ENCODE measurements around the gene PRKCB. TPM values are rescaled to one million over a fixed set of nuclear protein-coding genes. Genes with fewer than 3 reads are reported as not detected.

Gene PRKCB
- total and polyA plus RNA-seq, 2 experiments from 2014 or later: 3.7 to 16.4 TPM

DNA sequence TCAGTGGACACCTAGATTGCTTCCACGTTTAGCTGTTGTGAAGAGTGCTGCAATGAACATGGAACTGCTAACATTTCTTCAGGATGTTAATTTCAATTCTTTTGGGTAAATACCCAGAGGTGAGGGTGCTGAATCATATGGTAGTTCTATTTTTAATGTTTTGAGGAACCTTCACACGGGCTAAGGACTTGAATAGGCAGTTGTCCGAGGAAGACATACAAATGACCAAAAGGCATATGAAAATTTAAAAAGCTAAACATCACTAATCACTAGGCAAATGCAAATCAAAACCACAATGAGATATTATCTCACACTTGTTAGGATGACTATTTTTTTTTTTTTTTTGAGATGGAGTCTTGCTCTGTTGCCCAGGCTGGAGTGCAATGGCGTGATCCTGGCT lies 173.3 kb downstream of the PRKCB start:
- H3K4me3 ChIP-seq: no peak overlapping the region
- no peaks in the 10 kb centered on the region for H3K4me1 ChIP-seq (ENCODE audit: insufficient read depth)
- no peaks in the 10 kb centered on the region for H3K79me2 ChIP-seq (replicated peaks; ENCODE audit: insufficient read depth)
- H3K27ac Mint-ChIP-seq: no peak overlapping the region
- H3K9me3 Mint-ChIP-seq: no peaks in the 10 kb centered on the region
- no peak overlapping the region for H3K27ac ChIP-seq (ENCODE audit: low read depth)
- no peaks in the 10 kb centered on the region for H3F3A ChIP-seq (replicated peaks; ENCODE audit: low read depth)
- H3K36me3 Mint-ChIP-seq (ENCODE audit: low read depth): no peaks in the 10 kb centered on the region
- H3K9me2 ChIP-seq (ENCODE audit: insufficient read depth): no peaks in the 10 kb centered on the region
- TF ChIP-seq JUNB (IDR thresholded peaks at IDR 0.05; ENCODE audit: unreplicated experiment): no peak
- no peak for TF ChIP-seq POLR2AphosphoS5 (IDR thresholded peaks at IDR 0.05; ENCODE audit: low read depth)
- TF ChIP-seq EZH2phosphoT487 (IDR thresholded peaks at IDR 0.05; ENCODE audit: unreplicated experiment): no peak
- no peak for TF ChIP-seq CTCF (conservative IDR thresholded peaks at IDR 0.05; ENCODE audit: low read depth in 2 of 2)
- TF ChIP-seq, protein P1, sequence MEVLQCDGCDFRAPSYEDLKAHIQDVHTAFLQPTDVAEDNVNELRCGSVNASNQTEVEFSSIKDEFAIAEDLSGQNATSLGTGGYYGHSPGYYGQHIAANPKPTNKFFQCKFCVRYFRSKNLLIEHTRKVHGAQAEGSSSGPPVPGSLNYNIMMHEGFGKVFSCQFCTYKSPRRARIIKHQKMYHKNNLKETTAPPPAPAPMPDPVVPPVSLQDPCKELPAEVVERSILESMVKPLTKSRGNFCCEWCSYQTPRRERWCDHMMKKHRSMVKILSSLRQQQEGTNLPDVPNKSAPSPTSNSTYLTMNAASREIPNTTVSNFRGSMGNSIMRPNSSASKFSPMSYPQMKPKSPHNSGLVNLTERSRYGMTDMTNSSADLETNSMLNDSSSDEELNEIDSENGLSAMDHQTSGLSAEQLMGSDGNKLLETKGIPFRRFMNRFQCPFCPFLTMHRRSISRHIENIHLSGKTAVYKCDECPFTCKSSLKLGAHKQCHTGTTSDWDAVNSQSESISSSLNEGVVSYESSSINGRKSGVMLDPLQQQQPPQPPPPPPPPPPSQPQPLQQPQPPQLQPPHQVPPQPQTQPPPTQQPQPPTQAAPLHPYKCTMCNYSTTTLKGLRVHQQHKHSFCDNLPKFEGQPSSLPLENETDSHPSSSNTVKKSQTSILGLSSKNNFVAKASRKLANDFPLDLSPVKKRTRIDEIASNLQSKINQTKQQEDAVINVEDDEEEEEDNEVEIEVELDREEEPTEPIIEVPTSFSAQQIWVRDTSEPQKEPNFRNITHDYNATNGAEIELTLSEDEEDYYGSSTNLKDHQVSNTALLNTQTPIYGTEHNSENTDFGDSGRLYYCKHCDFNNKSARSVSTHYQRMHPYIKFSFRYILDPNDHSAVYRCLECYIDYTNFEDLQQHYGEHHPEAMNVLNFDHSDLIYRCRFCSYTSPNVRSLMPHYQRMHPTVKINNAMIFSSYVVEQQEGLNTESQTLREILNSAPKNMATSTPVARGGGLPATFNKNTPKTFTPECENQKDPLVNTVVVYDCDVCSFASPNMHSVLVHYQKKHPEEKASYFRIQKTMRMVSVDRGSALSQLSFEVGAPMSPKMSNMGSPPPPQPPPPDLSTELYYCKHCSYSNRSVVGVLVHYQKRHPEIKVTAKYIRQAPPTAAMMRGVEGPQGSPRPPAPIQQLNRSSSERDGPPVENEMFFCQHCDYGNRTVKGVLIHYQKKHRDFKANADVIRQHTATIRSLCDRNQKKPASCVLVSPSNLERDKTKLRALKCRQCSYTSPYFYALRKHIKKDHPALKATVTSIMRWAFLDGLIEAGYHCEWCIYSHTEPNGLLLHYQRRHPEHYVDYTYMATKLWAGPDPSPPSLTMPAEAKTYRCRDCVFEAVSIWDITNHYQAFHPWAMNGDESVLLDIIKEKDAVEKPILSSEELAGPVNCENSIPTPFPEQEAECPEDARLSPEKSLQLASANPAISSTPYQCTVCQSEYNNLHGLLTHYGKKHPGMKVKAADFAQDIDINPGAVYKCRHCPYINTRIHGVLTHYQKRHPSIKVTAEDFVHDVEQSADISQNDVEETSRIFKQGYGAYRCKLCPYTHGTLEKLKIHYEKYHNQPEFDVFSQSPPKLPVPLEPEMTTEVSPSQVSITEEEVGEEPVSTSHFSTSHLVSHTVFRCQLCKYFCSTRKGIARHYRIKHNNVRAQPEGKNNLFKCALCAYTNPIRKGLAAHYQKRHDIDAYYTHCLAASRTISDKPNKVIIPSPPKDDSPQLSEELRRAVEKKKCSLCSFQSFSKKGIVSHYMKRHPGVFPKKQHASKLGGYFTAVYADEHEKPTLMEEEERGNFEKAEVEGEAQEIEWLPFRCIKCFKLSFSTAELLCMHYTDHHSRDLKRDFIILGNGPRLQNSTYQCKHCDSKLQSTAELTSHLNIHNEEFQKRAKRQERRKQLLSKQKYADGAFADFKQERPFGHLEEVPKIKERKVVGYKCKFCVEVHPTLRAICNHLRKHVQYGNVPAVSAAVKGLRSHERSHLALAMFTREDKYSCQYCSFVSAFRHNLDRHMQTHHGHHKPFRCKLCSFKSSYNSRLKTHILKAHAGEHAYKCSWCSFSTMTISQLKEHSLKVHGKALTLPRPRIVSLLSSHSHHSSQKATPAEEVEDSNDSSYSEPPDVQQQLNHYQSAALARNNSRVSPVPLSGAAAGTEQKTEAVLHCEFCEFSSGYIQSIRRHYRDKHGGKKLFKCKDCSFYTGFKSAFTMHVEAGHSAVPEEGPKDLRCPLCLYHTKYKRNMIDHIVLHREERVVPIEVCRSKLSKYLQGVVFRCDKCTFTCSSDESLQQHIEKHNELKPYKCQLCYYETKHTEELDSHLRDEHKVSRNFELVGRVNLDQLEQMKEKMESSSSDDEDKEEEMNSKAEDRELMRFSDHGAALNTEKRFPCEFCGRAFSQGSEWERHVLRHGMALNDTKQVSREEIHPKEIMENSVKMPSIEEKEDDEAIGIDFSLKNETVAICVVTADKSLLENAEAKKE (CRISPR knock-in tag; IDR thresholded peaks at IDR 0.05): no peak
- no peak for TF ChIP-seq STAT1 (IDR thresholded peaks at IDR 0.05; ENCODE audit: unreplicated experiment)
- TF ChIP-seq ZNF331 (CRISPR knock-in tag; IDR thresholded peaks at IDR 0.05; ENCODE audit: low read depth): no peak
- TF ChIP-seq, protein P2, sequence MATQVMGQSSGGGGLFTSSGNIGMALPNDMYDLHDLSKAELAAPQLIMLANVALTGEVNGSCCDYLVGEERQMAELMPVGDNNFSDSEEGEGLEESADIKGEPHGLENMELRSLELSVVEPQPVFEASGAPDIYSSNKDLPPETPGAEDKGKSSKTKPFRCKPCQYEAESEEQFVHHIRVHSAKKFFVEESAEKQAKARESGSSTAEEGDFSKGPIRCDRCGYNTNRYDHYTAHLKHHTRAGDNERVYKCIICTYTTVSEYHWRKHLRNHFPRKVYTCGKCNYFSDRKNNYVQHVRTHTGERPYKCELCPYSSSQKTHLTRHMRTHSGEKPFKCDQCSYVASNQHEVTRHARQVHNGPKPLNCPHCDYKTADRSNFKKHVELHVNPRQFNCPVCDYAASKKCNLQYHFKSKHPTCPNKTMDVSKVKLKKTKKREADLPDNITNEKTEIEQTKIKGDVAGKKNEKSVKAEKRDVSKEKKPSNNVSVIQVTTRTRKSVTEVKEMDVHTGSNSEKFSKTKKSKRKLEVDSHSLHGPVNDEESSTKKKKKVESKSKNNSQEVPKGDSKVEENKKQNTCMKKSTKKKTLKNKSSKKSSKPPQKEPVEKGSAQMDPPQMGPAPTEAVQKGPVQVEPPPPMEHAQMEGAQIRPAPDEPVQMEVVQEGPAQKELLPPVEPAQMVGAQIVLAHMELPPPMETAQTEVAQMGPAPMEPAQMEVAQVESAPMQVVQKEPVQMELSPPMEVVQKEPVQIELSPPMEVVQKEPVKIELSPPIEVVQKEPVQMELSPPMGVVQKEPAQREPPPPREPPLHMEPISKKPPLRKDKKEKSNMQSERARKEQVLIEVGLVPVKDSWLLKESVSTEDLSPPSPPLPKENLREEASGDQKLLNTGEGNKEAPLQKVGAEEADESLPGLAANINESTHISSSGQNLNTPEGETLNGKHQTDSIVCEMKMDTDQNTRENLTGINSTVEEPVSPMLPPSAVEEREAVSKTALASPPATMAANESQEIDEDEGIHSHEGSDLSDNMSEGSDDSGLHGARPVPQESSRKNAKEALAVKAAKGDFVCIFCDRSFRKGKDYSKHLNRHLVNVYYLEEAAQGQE (IDR thresholded peaks at IDR 0.05; ENCODE audit: unreplicated experiment): no peak
- TF ChIP-seq, protein P3, sequence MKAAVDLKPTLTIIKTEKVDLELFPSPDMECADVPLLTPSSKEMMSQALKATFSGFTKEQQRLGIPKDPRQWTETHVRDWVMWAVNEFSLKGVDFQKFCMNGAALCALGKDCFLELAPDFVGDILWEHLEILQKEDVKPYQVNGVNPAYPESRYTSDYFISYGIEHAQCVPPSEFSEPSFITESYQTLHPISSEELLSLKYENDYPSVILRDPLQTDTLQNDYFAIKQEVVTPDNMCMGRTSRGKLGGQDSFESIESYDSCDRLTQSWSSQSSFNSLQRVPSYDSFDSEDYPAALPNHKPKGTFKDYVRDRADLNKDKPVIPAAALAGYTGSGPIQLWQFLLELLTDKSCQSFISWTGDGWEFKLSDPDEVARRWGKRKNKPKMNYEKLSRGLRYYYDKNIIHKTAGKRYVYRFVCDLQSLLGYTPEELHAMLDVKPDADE (IDR thresholded peaks at IDR 0.05): no peak
- no peak for TF ChIP-seq EZH2 (IDR thresholded peaks at IDR 0.05; ENCODE audit: low read depth, unreplicated experiment)
- no peak for TF ChIP-seq ZNF114 (CRISPR knock-in tag; IDR thresholded peaks at IDR 0.05)
- TF ChIP-seq NANOG (IDR thresholded peaks at IDR 0.05; ENCODE audit: borderline replicate concordance): no peak
- no peak for TF ChIP-seq CREB1 (CRISPR knock-in tag; IDR thresholded peaks at IDR 0.05; ENCODE audit: low read depth)
- H2AFZ ChIP-seq: no peak overlapping the region
- ATAC-seq (no peak), DNase-seq (ENCODE audit: low spot score) (no peak)
- H4K20me1 ChIP-seq (replicated peaks; ENCODE audit: insufficient read depth): no peaks in the 10 kb centered on the region
- H3K27me3 ChIP-seq (ENCODE audit: insufficient read depth): no peaks in the 10 kb centered on the region
- H3K27me3 Mint-ChIP-seq (ENCODE audit: insufficient read depth, low read depth, poor library complexity): no peaks in the 10 kb centered on the region
- H3K4me1 Mint-ChIP-seq: peaks cover 5% of the 10 kb centered on the region; the same call in 2 of the 3 replicates
- H3K36me3 ChIP-seq (ENCODE audit: insufficient read depth): no peaks in the 10 kb centered on the region
- H3K4me2 ChIP-seq: no peak overlapping the region
- no peak overlapping the region for H3K4me3 Mint-ChIP-seq
